ENCODE results near the gene CCDC33. TPM values are rescaled to one million over a fixed set of nuclear protein-coding genes. Genes with fewer than 3 reads are reported as not detected.

The CCDC33 gene
- total and polyA plus RNA-seq, 10 of the 15 experiments (the other 5 are each of a cell fraction or from before 2014, with no cell fraction given) = 0.57 to 5.8 (median 4.3) TPM

DNA sequence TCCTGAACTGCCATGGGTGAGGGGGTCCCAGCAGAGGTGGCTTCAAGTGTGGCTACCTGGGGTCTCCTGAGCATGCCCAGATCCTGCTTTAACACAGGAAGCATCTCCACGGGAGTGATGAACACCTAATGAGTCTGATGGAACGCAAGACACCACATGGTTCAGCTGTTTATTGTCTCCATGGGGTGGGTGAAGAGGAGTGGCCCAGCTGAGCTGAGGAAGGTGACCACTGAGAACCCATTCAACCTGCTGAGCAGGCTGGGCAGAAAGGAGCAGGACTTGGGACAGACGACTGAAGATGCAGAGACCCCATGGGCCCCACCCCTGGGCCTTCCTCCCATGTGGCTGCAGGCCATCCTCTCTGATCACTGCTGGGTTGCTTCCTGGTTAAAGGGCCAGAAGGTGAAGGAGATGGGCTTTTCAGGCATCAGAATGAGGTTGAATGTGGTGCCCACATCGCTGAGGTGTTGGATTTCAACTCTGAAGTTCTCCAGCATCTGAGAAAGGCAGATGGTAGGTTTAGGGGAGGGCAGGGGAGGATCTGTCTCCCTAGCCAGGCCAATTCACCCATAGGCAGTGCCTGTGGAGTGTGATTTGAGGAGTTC is 101.6 kb downstream of the CCDC33 start (continued):
- TF ChIP-seq, protein P1, sequence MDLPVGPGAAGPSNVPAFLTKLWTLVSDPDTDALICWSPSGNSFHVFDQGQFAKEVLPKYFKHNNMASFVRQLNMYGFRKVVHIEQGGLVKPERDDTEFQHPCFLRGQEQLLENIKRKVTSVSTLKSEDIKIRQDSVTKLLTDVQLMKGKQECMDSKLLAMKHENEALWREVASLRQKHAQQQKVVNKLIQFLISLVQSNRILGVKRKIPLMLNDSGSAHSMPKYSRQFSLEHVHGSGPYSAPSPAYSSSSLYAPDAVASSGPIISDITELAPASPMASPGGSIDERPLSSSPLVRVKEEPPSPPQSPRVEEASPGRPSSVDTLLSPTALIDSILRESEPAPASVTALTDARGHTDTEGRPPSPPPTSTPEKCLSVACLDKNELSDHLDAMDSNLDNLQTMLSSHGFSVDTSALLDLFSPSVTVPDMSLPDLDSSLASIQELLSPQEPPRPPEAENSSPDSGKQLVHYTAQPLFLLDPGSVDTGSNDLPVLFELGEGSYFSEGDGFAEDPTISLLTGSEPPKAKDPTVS (IDR thresholded peaks at IDR 0.05; ENCODE audit: low read depth, low read length) = no peak
- TF ChIP-seq POU2F2 (IDR thresholded peaks at IDR 0.05; ENCODE audit: borderline replicate concordance, low read depth, low read length) (no peak), BHLHE40 (IDR thresholded peaks at IDR 0.05; ENCODE audit: borderline replicate concordance in 1 of 2, low read depth in 2 of 2, low read length in 1 of 2) (no peak), STAT3 (IDR thresholded peaks at IDR 0.05; ENCODE audit: low read depth, low read length) (no peak), POLR2AphosphoS5 (IDR thresholded peaks at IDR 0.05; ENCODE audit: low read length) (no peak)

GRCh38 chr15:74338676-74339075 is 102.5 kb downstream of the CCDC33 start:
- no peak for ATAC-seq

More at GRCh38 chr15:74338676-74339075, 102.5 kb downstream of the CCDC33 start:
- no peak overlapping the region for H3K27ac ChIP-seq (ENCODE audit: control insufficient read depth, insufficient read depth)
- TF ChIP-seq, protein P2, sequence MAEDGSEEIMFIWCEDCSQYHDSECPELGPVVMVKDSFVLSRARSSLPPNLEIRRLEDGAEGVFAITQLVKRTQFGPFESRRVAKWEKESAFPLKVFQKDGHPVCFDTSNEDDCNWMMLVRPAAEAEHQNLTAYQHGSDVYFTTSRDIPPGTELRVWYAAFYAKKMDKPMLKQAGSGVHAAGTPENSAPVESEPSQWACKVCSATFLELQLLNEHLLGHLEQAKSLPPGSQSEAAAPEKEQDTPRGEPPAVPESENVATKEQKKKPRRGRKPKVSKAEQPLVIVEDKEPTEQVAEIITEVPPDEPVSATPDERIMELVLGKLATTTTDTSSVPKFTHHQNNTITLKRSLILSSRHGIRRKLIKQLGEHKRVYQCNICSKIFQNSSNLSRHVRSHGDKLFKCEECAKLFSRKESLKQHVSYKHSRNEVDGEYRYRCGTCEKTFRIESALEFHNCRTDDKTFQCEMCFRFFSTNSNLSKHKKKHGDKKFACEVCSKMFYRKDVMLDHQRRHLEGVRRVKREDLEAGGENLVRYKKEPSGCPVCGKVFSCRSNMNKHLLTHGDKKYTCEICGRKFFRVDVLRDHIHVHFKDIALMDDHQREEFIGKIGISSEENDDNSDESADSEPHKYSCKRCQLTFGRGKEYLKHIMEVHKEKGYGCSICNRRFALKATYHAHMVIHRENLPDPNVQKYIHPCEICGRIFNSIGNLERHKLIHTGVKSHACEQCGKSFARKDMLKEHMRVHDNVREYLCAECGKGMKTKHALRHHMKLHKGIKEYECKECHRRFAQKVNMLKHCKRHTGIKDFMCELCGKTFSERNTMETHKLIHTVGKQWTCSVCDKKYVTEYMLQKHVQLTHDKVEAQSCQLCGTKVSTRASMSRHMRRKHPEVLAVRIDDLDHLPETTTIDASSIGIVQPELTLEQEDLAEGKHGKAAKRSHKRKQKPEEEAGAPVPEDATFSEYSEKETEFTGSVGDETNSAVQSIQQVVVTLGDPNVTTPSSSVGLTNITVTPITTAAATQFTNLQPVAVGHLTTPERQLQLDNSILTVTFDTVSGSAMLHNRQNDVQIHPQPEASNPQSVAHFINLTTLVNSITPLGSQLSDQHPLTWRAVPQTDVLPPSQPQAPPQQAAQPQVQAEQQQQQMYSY (CRISPR knock-in tag; IDR thresholded peaks at IDR 0.05) = no peak
- TF ChIP-seq, protein P3, sequence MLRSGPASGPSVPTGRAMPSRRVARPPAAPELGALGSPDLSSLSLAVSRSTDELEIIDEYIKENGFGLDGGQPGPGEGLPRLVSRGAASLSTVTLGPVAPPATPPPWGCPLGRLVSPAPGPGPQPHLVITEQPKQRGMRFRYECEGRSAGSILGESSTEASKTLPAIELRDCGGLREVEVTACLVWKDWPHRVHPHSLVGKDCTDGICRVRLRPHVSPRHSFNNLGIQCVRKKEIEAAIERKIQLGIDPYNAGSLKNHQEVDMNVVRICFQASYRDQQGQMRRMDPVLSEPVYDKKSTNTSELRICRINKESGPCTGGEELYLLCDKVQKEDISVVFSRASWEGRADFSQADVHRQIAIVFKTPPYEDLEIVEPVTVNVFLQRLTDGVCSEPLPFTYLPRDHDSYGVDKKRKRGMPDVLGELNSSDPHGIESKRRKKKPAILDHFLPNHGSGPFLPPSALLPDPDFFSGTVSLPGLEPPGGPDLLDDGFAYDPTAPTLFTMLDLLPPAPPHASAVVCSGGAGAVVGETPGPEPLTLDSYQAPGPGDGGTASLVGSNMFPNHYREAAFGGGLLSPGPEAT (IDR thresholded peaks at IDR 0.05; ENCODE audit: low read depth) = no peak
- TF ChIP-seq TAF1 (IDR thresholded peaks at IDR 0.05; ENCODE audit: borderline replicate concordance, low read depth, low read length) = no peak
- DNase-seq (ENCODE audit: low read depth, low spot score) (no peak), FAIRE-seq (no peak)
- no peaks in the 10 kb centered on the region for H3K4me1 ChIP-seq (ENCODE audit: control insufficient read depth, insufficient read depth, low read length)
- peaks cover 0 to 2% of the 10 kb centered on the region in 2 experiments; a peak in 3 of 4 replicates for H3K27me3 ChIP-seq (replicated peaks in 1 of 2; ENCODE audit: control insufficient read depth in 2 of 2, insufficient read depth in 2 of 2, low read length in 1 of 2)
- intact Hi-C loops (cut with micrococcal nuclease; ENCODE audit: unreplicated experiment) (no loop called here), in situ Hi-C loops (cut with MboI) (no loop called here)
- no peaks in the 10 kb centered on the region for H3K9me3 ChIP-seq (replicated peaks; ENCODE audit: control insufficient read depth, insufficient read depth, low read length)
- no peak overlapping the region for H2AFZ ChIP-seq (ENCODE audit: control insufficient read depth, low read depth, low read length)
- H3K79me2 ChIP-seq (ENCODE audit: control insufficient read depth, insufficient read depth, low read length) = no peaks in the 10 kb centered on the region
- no TSS peak for BruUV-seq (replicated peaks)
- ChIA-PET RAD21 (ENCODE audit: unreplicated experiment) (no interaction called here), SMC1A (ENCODE audit: uncharacterized antibody, unreplicated experiment) (no interaction called here), CTCF (interaction anchor here (0.7 kb wide), 1 partner anchor 18 kb away, joined by 3 read pairs; no protein-coding TSS in a partner anchor), POLR2A (no interaction called here)
- no peaks in the 10 kb centered on the region for H3K36me3 ChIP-seq (ENCODE audit: control insufficient read depth in 2 of 2, insufficient read depth in 2 of 2, low read length in 1 of 2)
- 55% methylated on average over 5 of the region's 5 CpGs for WGBS (ENCODE audit: insufficient coverage, insufficient replicate concordance, low lambda C conversion rate, missing lambda C conversion rate)
- no peak overlapping the region for H3K4me3 ChIP-seq
- no peak overlapping the region for H3K9ac ChIP-seq (ENCODE audit: control insufficient read depth, insufficient read depth, low read length)
- no peak overlapping the region for H3K4me2 ChIP-seq (ENCODE audit: control insufficient read depth, insufficient read depth)
- no peaks in the 10 kb centered on the region; the same call in 1 of the 2 replicates for H4K20me1 ChIP-seq (ENCODE audit: control insufficient read depth, insufficient read depth)

All from GM12878 (cell line).